Measurements from ENCODE around the gene U2SURP.

GRCh38 chr3:142952272-142953193 lies 48.8 kb upstream of the U2SURP start:
- no peak for TF ChIP-seq CTCF (conservative IDR thresholded peaks at IDR 0.05 in 1 of 2, IDR thresholded peaks at IDR 0.05 in 1 of 2; ENCODE audit: low read depth in 1 of 2, low read length in 2 of 2)
- no peak for TF ChIP-seq EZH2 (IDR thresholded peaks at IDR 0.05; ENCODE audit: low read length, missing control alignments)

Measured in fibroblast of lung (primary cell).